ENCODE results near the gene SLC12A6. TPM values are rescaled to one million over a fixed set of nuclear protein-coding genes. Genes with fewer than 3 reads are reported as not detected.

SLC12A6 gene
- total RNA-seq, 2 experiments from 2014 or later: 58.5 to 58.7 TPM

GRCh38 chr15:34301058-34301457 is 36.5 kb downstream of the SLC12A6 start:
- H3K4me1 Mint-ChIP-seq (ENCODE audit: low read depth): peaks cover 78% of the 10 kb centered on the region
- H3K4me3 Mint-ChIP-seq: no peak overlapping the region
- H3K27ac ChIP-seq (ENCODE audit: low read depth in 1 of 2, low read length in 2 of 2): no peak overlapping the region
- H3K27me3 Mint-ChIP-seq: no peaks in the 10 kb centered on the region
- no peak overlapping the region for H3K4me3 ChIP-seq (ENCODE audit: low read length)
- H3K36me3 ChIP-seq (ENCODE audit: insufficient read depth, low read length): peaks cover 2% of the 10 kb centered on the region
- H3K27ac Mint-ChIP-seq: no peak overlapping the region
- no peaks in the 10 kb centered on the region for H3K9me3 Mint-ChIP-seq
- DNase-seq: no peak
- peaks cover 55% of the 10 kb centered on the region for H3K36me3 Mint-ChIP-seq (ENCODE audit: low read depth)
- H3K4me1 ChIP-seq (ENCODE audit: insufficient read depth, low read length): peaks cover 4% of the 10 kb centered on the region
- intact Hi-C loops (cut with DNase I, micrococcal nuclease): no loop called here
- ChIA-PET CTCF (interaction anchor here (1.0 kb wide), 1 partner anchor 8 kb away, joined by 3 read pairs; no protein-coding TSS in a partner anchor), POLR2A (no interaction called here)
- ATAC-seq (ENCODE audit: poor library complexity): no peak
- no peak for TF ChIP-seq CTCF (IDR thresholded peaks at IDR 0.05)
- H3K9me3 ChIP-seq (ENCODE audit: control insufficient read depth in 1 of 2, insufficient read depth in 1 of 2, low read length in 2 of 2): no peaks in the 10 kb centered on the region
- H3K27me3 ChIP-seq (ENCODE audit: control insufficient read depth in 1 of 2, insufficient read depth in 2 of 2, low read length in 2 of 2): no peaks in the 10 kb centered on the region

GRCh38 chr15:34297059-34297458 is 40.5 kb downstream of the SLC12A6 start:
- no peak for ATAC-seq (ENCODE audit: poor library complexity)
- no peaks in the 10 kb centered on the region for H3K9me3 Mint-ChIP-seq
- H3K36me3 Mint-ChIP-seq (ENCODE audit: low read depth): peaks cover 45% of the 10 kb centered on the region
- peak overlapping the region; percentile 3 for H3K27ac Mint-ChIP-seq
- peaks cover 6% of the 10 kb centered on the region for H3K36me3 ChIP-seq (ENCODE audit: insufficient read depth, low read length)
- H3K4me3 ChIP-seq (ENCODE audit: low read length): no peak overlapping the region
- no peak overlapping the region for H3K27ac ChIP-seq (ENCODE audit: low read depth in 1 of 2, low read length in 2 of 2)
- CTCF ChIA-PET: no interaction called here
- no peak for DNase-seq
- peaks cover 6% of the 10 kb centered on the region for H3K4me1 ChIP-seq (ENCODE audit: insufficient read depth, low read length)
- H3K4me3 Mint-ChIP-seq: no peak overlapping the region
- POLR2A ChIA-PET: interaction anchor here (0.6 to 1.2 kb wide), 2 partner anchors 21 to 211 kb away, joined by 3 to 4 read pairs; no protein-coding TSS in a partner anchor
- H3K27me3 ChIP-seq (ENCODE audit: control insufficient read depth in 1 of 2, insufficient read depth in 2 of 2, low read length in 2 of 2): no peaks in the 10 kb centered on the region
- TF ChIP-seq CTCF (IDR thresholded peaks at IDR 0.05): no peak
- no peaks in the 10 kb centered on the region for H3K9me3 ChIP-seq (ENCODE audit: control insufficient read depth in 1 of 2, insufficient read depth in 1 of 2, low read length in 2 of 2)
- H3K27me3 Mint-ChIP-seq: no peaks in the 10 kb centered on the region
- intact Hi-C loops (cut with DNase I, micrococcal nuclease): no loop called here
- peaks cover 66% of the 10 kb centered on the region for H3K4me1 Mint-ChIP-seq (ENCODE audit: low read depth)

GRCh38 chr15:34292621-34293020 is 45.0 kb downstream of the SLC12A6 start:
- CTCF ChIA-PET: interaction anchor here (1.0 kb wide), 1 partner anchor 45 kb away, joined by 3 read pairs; the partner anchor contains the start of gene SLC12A6
- DNase-seq (no peak), ATAC-seq (ENCODE audit: poor library complexity) (no peak)
- no peak for TF ChIP-seq CTCF (IDR thresholded peaks at IDR 0.05)
- intact Hi-C loops (cut with DNase I, micrococcal nuclease): no loop called here
- H3K9me3 Mint-ChIP-seq: no peaks in the 10 kb centered on the region
- no peaks in the 10 kb centered on the region for H3K27me3 Mint-ChIP-seq
- H3K4me3 ChIP-seq (ENCODE audit: low read length): no peak overlapping the region
- peaks cover 44% of the 10 kb centered on the region for H3K36me3 Mint-ChIP-seq (ENCODE audit: low read depth)
- no peak overlapping the region for H3K27ac Mint-ChIP-seq
- H3K9me3 ChIP-seq (ENCODE audit: control insufficient read depth in 1 of 2, insufficient read depth in 1 of 2, low read length in 2 of 2): no peaks in the 10 kb centered on the region
- H3K4me1 ChIP-seq (ENCODE audit: insufficient read depth, low read length): peaks cover 6% of the 10 kb centered on the region
- peaks cover 46% of the 10 kb centered on the region for H3K4me1 Mint-ChIP-seq (ENCODE audit: low read depth)
- H3K27ac ChIP-seq (ENCODE audit: low read depth in 1 of 2, low read length in 2 of 2): no peak overlapping the region
- POLR2A ChIA-PET: no interaction called here
- no peaks in the 10 kb centered on the region for H3K27me3 ChIP-seq (ENCODE audit: control insufficient read depth in 1 of 2, insufficient read depth in 2 of 2, low read length in 2 of 2)
- peaks cover 6% of the 10 kb centered on the region for H3K36me3 ChIP-seq (ENCODE audit: insufficient read depth, low read length)
- no peak overlapping the region for H3K4me3 Mint-ChIP-seq
